ENCODE data around the gene SLC23A2. TPM values are rescaled to one million over a fixed set of nuclear protein-coding genes. Genes with fewer than 3 reads are reported as not detected.

SLC23A2 gene
- polyA plus RNA-seq, 3 donors, result 3.3 to 28.4 (median 6.4) TPM

DNA sequence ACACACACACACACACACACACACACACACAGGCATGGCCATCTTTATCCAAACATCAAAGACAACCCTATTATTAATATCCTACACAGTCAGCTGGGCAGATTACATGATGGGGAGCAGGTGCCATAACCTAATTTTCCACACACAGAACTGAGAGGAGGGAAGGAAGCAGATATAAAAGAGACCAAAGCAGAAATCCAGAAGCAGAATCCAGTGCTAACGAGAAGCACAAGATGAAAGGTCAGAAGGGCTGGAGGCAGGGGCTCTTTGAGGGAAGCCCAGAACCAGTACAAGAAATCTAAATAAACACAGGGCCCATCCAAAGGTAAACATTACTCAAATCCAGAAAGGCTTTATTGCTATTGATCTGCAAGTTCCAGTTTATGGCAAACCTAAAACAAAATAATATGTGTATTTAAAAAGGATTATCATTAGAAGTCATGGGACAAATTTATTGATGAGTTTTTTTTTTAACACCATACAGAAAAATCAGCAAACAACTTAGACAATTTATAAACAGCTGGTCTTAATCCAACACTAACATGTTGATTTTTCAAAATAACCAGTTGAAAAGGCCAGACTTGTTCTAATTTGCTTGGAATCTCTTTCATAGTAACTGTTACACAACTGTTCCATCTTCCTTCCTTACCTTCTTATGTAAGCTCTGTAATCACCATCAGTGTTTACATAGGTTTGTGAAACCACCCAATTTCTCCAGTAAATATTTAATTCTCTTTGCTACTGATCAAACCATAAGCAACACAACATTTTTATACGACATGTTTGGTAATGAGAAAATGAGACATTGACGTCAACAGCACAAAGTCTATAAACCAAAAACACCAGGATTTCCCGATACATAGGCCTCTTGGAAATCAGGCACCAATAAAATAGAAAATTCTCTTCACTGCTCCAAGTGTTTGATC is 34.2 kb downstream of the SLC23A2 start:
- peaks cover 52% of the 10 kb centered on the region for H3K79me2 ChIP-seq (ENCODE audit: insufficient read depth, low read length)
- H3K27ac ChIP-seq (ENCODE audit: low read depth in 1 of 2, low read length in 2 of 2), result peak overlapping the region in 1 of 2 donors; percentile 45
- no peak overlapping the region for H3K4me3 Mint-ChIP-seq
- H3K4me1 Mint-ChIP-seq, result peaks cover 22% of the 10 kb centered on the region
- H3K27ac Mint-ChIP-seq, result peak overlapping the region in 2 of 7 donors; percentile 12 to 71
- no peak overlapping the region for H3K4me3 ChIP-seq (replicated peaks in 1 of 3; ENCODE audit: low read depth in 2 of 3, low read length in 3 of 3)
- peaks cover 4 to 9% of the 10 kb centered on the region in 2 donors for H3K4me1 ChIP-seq (ENCODE audit: control insufficient read depth in 1 of 2, insufficient read depth in 2 of 2, low read length in 2 of 2)
- intact Hi-C loops (cut with micrococcal nuclease), result no loop called here
- peaks cover 45 to 62% of the 10 kb centered on the region in 2 donors for H3K36me3 Mint-ChIP-seq
- H3K27me3 ChIP-seq (ENCODE audit: control insufficient read depth in 2 of 2, insufficient read depth in 2 of 2, low read length in 2 of 2), result no peaks in the 10 kb centered on the region
- H3K9me3 Mint-ChIP-seq, result peaks cover 0 to 2% (median 0%) of the 10 kb centered on the region in 7 donors
- H2AFZ ChIP-seq (ENCODE audit: insufficient read depth, low read depth, low read length, poor library complexity, severe bottlenecking), result no peak overlapping the region
- no peak for DNase-seq
- no peaks in the 10 kb centered on the region for H3K27me3 Mint-ChIP-seq (ENCODE audit: low read depth in 3 of 3)
- H4K20me1 ChIP-seq (ENCODE audit: insufficient read depth, low read length), result no peaks in the 10 kb centered on the region
- no CpG with 5 or more reads among the region's 4 CpGs for WGBS (ENCODE audit: insufficient coverage)
- no peak for TF ChIP-seq CTCF (IDR thresholded peaks at IDR 0.05)
- peaks cover 21 to 39% of the 10 kb centered on the region in 2 donors for H3K36me3 ChIP-seq (replicated peaks in 1 of 2; ENCODE audit: control insufficient read depth in 1 of 2, insufficient read depth in 2 of 2, low read length in 2 of 2)
- no peaks in the 10 kb centered on the region for H3K9me3 ChIP-seq (replicated peaks in 1 of 2; ENCODE audit: control insufficient read depth in 1 of 2, insufficient read depth in 1 of 2, low read length in 2 of 2)
- no peak overlapping the region for H3K9ac ChIP-seq (ENCODE audit: insufficient read depth, low read length, poor library complexity, severe bottlenecking)
- no peak overlapping the region for H3K4me2 ChIP-seq (replicated peaks; ENCODE audit: extremely low read depth, low read length, poor library complexity, severe bottlenecking)

GRCh38 chr20:4962241-4962855 is 39.0 kb downstream of the SLC23A2 start:
- H3K9me3 Mint-ChIP-seq, result peaks cover 0 to 2% (median 0%) of the 10 kb centered on the region in 7 donors
- intact Hi-C loops (cut with micrococcal nuclease), result no loop called here
- peaks cover 20 to 28% of the 10 kb centered on the region in 2 donors for H3K36me3 Mint-ChIP-seq
- 87% methylated on average over 6 of the region's 10 CpGs for WGBS (ENCODE audit: insufficient coverage)
- no peak overlapping the region for H3K4me3 Mint-ChIP-seq
- no peak overlapping the region for H3K4me2 ChIP-seq (replicated peaks; ENCODE audit: extremely low read depth, low read length, poor library complexity, severe bottlenecking)
- H3K27ac Mint-ChIP-seq, result peak overlapping the region; percentile 35 to 89 (median 76)
- H4K20me1 ChIP-seq (ENCODE audit: insufficient read depth, low read length), result peaks cover 10% of the 10 kb centered on the region
- no peak overlapping the region for H3K9ac ChIP-seq (ENCODE audit: insufficient read depth, low read length, poor library complexity, severe bottlenecking)
- H2AFZ ChIP-seq (ENCODE audit: insufficient read depth, low read depth, low read length, poor library complexity, severe bottlenecking), result no peak overlapping the region
- H3K79me2 ChIP-seq (ENCODE audit: insufficient read depth, low read length), result peaks cover 64% of the 10 kb centered on the region
- no peak overlapping the region for H3K4me3 ChIP-seq (replicated peaks in 1 of 3; ENCODE audit: low read depth in 2 of 3, low read length in 3 of 3)
- H3K9me3 ChIP-seq (replicated peaks in 1 of 2; ENCODE audit: control insufficient read depth in 1 of 2, insufficient read depth in 1 of 2, low read length in 2 of 2), result no peaks in the 10 kb centered on the region
- TF ChIP-seq CTCF (IDR thresholded peaks at IDR 0.05), result no peak
- DNase-seq, result peak in 2 of 3 donors; percentile 24 to 35
- peaks cover 38% of the 10 kb centered on the region for H3K4me1 Mint-ChIP-seq
- H3K4me1 ChIP-seq (ENCODE audit: control insufficient read depth in 1 of 2, insufficient read depth in 2 of 2, low read length in 2 of 2), result peaks cover 13 to 15% of the 10 kb centered on the region in 2 donors
- peak overlapping the region in 1 of 2 donors; percentile 69 for H3K27ac ChIP-seq (ENCODE audit: low read depth in 1 of 2, low read length in 2 of 2)
- no peaks in the 10 kb centered on the region for H3K27me3 ChIP-seq (ENCODE audit: control insufficient read depth in 2 of 2, insufficient read depth in 2 of 2, low read length in 2 of 2)
- peaks cover 0 to 3% of the 10 kb centered on the region in 2 donors for H3K36me3 ChIP-seq (replicated peaks in 1 of 2; ENCODE audit: control insufficient read depth in 1 of 2, insufficient read depth in 2 of 2, low read length in 2 of 2)
- H3K27me3 Mint-ChIP-seq (ENCODE audit: low read depth in 3 of 3), result no peaks in the 10 kb centered on the region
